B cell (primary cell): ENCODE data around the gene CDC73. TPM values are rescaled to one million over a fixed set of nuclear protein-coding genes. Genes with fewer than 3 reads are reported as not detected.

ENCODE experiments used
- ATAC-seq: fragments of 200-7000 bp; cut with Tn5 transposase; one replicate; pipeline ENCODE4 v1.10.0; 2021; ENCODE audit warnings: low read depth, mild to moderate bottlenecking, moderate number of reproducible peaks, moderate library complexity
- CTCF ChIA-PET: fragments of 350-600 bp; sonication (Branson Sonifier 250); formaldehyde crosslinking; loops from one replicate; lab custom pipeline; 2021; ENCODE audit warnings: antibody characterized with exemption, inconsistent platforms; lab: Charles Lee
- POLR2A ChIA-PET: fragments of 350-600 bp; sonication (Branson Sonifier 250); formaldehyde crosslinking; loops from one replicate; lab custom pipeline; 2021; ENCODE audit warnings: antibody characterized with exemption; lab: Charles Lee
- DNase-seq: peaks from one replicate; pipeline ENCODE4 v3.0.0; 2013
- H2AFZ ChIP-seq: 2 replicates; pipeline ENCODE4 v1.6.1; 2012; ENCODE audit warnings: mild to moderate bottlenecking, low read depth, low read length; ENCODE audit not compliant: insufficient read depth, poor library complexity, severe bottlenecking
- H3K27ac ChIP-seq, 2 donors: 1 replicate in 1 of 2; 2 replicates in 1 of 2; pipeline ENCODE4 v1.5.1; 2012 to 2013; ENCODE audit warnings: low read length in 2 of 2, mild to moderate bottlenecking in 2 of 2, moderate library complexity in 1 of 2
- H3K27me3 ChIP-seq, 4 experiments: fragments of 200-600 bp in 1 of 4; sonication (generic) in 1 of 4; replicated peaks in 1 of 4; 1 replicate in 2 of 4; 2 replicates in 2 of 4; pipeline versions ENCODE4 v1.6.1 to v1.7.0; 2013 to 2016; ENCODE audit warnings: low read length in 3 of 4, mild to moderate bottlenecking in 2 of 4, mixed read lengths in 1 of 4, moderate library complexity in 1 of 4; ENCODE audit not compliant: insufficient read depth in 4 of 4, control insufficient read depth in 3 of 4; ENCODE audit errors: control extremely low read depth in 1 of 4
- H3K36me3 ChIP-seq, 2 experiments: replicated peaks in 1 of 2; 1 replicate in 1 of 2; 2 replicates in 1 of 2; pipeline versions ENCODE4 v1.6.1 to v1.7.1; 2013; ENCODE audit warnings: low read length in 1 of 2; ENCODE audit not compliant: insufficient read depth in 2 of 2, control insufficient read depth in 1 of 2; ENCODE audit errors: control extremely low read depth in 1 of 2, extremely low read depth in 1 of 2
- H3K4me1 ChIP-seq, 2 donors: fragments of 200-600 bp in 1 of 2; sonication (generic) in 1 of 2; 1 replicate in 1 of 2; 2 replicates in 1 of 2; pipeline versions ENCODE4 v1.5.1 to v1.6.1; 2013 to 2017; ENCODE audit warnings: low read length in 2 of 2; ENCODE audit not compliant: control insufficient read depth in 2 of 2, insufficient read depth in 2 of 2
- H3K4me2 ChIP-seq: replicated peaks from 2 replicates; pipeline ENCODE3; 2012; ENCODE audit warnings: mild to moderate bottlenecking, low read depth, low read length; ENCODE audit not compliant: poor library complexity, severe bottlenecking
- H3K4me3 ChIP-seq, 5 experiments: fragments of 200-600 bp in 1 of 5; sonication (generic) in 1 of 5; 1 replicate in 3 of 5; 2 replicates in 2 of 5; pipeline versions ENCODE4 v1.5.1 to v1.7.0; 2011 to 2016; ENCODE audit warnings: low read length in 4 of 5, mild to moderate bottlenecking in 4 of 5, low read depth in 2 of 5, control low read depth in 1 of 5, moderate library complexity in 1 of 5; ENCODE audit not compliant: insufficient read depth in 1 of 5; ENCODE audit errors: control extremely low read depth in 1 of 5, extremely low read depth in 1 of 5
- H3K79me2 ChIP-seq: fragments of 200-600 bp; sonication (generic); one replicate; pipeline ENCODE4 v1.6.0; 2016; ENCODE audit warnings: low read length; ENCODE audit not compliant: control insufficient read depth, insufficient read depth
- H3K9ac ChIP-seq: fragments of 200-600 bp; sonication (generic); 2 replicates; pipeline ENCODE4 v1.6.1; 2017; ENCODE audit warnings: mild to moderate bottlenecking, low read length, moderate library complexity
- H3K9me3 ChIP-seq, 3 donors: one replicate each; pipeline versions ENCODE4 v1.6.1 to v1.7.1; 2013; ENCODE audit warnings: low read length in 2 of 3; ENCODE audit not compliant: control insufficient read depth in 2 of 3, insufficient read depth in 1 of 3; ENCODE audit errors: control extremely low read depth in 1 of 3
- H4K20me1 ChIP-seq: 2 replicates; pipeline ENCODE4 v1.6.0; 2012; ENCODE audit warnings: mild to moderate bottlenecking, low read length; ENCODE audit not compliant: insufficient read depth, control insufficient read depth, poor library complexity, severe bottlenecking
- H3K27ac Mint-ChIP-seq: one replicate; pipeline ENCODE4 v1.8.0; 2021; ENCODE audit warnings: mixed read lengths
- H3K27me3 Mint-ChIP-seq: one replicate; pipeline ENCODE4 v1.8.0; 2021; ENCODE audit warnings: mixed read lengths
- H3K4me1 Mint-ChIP-seq: one replicate; pipeline ENCODE4 v1.8.0; 2021; ENCODE audit warnings: mixed read lengths
- H3K4me3 Mint-ChIP-seq: one replicate; pipeline ENCODE4 v1.8.0; 2021; ENCODE audit warnings: mixed read lengths
- H3K9me3 Mint-ChIP-seq: one replicate; pipeline ENCODE4 v1.8.0; 2022; ENCODE audit warnings: mixed read lengths; ENCODE audit not compliant: insufficient read depth
- EZH2 ChIP-seq: IDR thresholded peaks from 2 replicates; pipeline ENCODE4 v1.6.1; 2012; ENCODE audit warnings: borderline replicate concordance, low read depth, mild to moderate bottlenecking, moderate library complexity, low read length; ENCODE audit not compliant: insufficient read depth, poor library complexity, severe bottlenecking
- WGBS: methylation state at CpG from one replicate; pipeline ENCODE4 v1.1.5; 2013; ENCODE audit warnings: missing lambda C conversion rate; ENCODE audit not compliant: insufficient coverage; 5-methylcytosine and 5-hydroxymethylcytosine counted together
- intact Hi-C: fragments of 100-400 bp; cut with micrococcal nuclease; formaldehyde crosslinking; loops from one replicate; pipeline ENCODE4 v1.10.0; 2022
- polyA minus RNA-seq: library from RNA; depleted of rRNA, polyadenylated mRNA; stranded (reverse); fragments of >200 nt; gene quantifications from 2 replicates; pipeline ENCODE4 v1.2.3, GENCODE V29; 2012
- polyA plus RNA-seq: library from polyadenylated mRNA; depleted of rRNA; stranded (reverse); fragments of >200 nt; gene quantifications from 2 replicates; pipeline ENCODE4 v1.2.3, GENCODE V29; 2012
- total RNA-seq, 2 donors: library from RNA; stranded (reverse); fragments of 120-200 nt in 1 of 2; gene quantifications; 1 replicate in 1 of 2; 2 replicates in 1 of 2; pipeline versions ENCODE4 v1.2.3 to v1.2.4, GENCODE V29; 2013 to 2022
- TF ChIP-seq, protein P1 (sequence below): fragments of 200-600 bp; IDR thresholded peaks from one replicate; pipeline ENCODE4 v1.8.0; 2022; ENCODE audit warnings: antibody characterized with exemption, mild to moderate bottlenecking

The CDC73 gene
- total RNA-seq (71.7 and 77.2 TPM in 2 replicates), polyA plus RNA-seq (6.1 and 11.6 TPM in 2 replicates), polyA minus RNA-seq (13.3 and 18.5 TPM in 2 replicates)
- 21.8 TPM for total RNA-seq (2013)

DNA sequence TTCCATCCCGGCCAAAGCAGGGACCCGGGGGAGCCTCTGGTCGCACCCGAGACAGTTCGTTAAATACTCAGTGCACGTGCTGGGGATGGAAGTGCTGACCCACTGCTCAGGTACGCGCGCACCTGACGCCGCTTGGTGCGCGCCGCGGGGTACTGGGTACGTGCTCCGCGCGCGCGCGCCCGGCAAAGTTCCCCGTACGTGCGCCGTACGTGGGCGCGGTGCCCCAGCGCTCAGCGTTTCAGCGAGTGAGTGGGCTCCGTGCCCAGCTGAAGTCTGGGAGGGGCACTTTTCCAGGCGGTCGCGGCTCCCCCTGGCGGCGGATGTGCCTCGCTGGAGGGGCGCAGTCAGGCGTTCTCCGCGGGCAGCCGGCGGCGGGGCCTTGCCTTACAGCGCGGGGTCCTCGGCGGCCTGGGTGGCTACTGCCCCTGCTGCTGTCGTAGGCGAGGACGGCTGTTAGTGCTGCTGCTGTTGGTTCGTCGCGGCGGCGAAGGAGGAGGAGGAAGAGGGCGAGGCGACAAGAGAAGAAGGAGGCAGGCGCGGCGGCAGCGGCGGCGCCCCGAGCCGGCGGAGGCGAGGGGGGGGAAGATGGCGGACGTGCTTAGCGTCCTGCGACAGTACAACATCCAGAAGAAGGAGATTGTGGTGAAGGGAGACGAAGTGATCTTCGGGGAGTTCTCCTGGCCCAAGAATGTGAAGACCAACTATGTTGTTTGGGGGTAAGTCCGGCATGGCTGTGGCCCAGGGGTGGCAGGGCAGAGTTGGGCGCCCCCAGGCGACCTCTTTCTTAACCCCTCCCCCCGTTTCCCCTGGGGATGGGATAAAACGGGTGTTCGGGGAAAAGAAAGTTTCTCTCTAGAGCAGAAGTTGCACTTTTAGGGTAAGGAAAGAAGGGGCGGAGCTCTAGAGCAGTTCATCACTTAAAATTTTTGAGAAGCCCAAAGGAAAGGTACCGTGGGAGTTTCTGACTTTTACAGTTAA is at the start of gene CDC73:
CDC73 (plus strand) TSS at position 416 of the 978 bp plus-strand sequence; CDS start at position 586, 170 bp downstream.
- no peaks in the 10 kb centered on the region for H3K27me3 Mint-ChIP-seq
- intact Hi-C loops = loop anchor here (1.0 to 5.0 kb wide), 8 partner anchors 17 to 1167 kb away; partner anchors contain the start of genes GLRX2, RGS1, RO60 and UCHL5
- Histone ChIP-seq H3K27ac (peak within 1 kb of the TSS; percentile 82 to 93), H3K79me2 (peaks cover 39% of the 10 kb centered on the region), H3K36me3 (peaks cover 0 to 12% of the 10 kb centered on the region in 2 experiments), H2AFZ (peak within 1 kb of the TSS; percentile 79), H3K4me1 (peaks cover 20 to 21% of the 10 kb centered on the region in 2 donors), H3K4me3 (peak within 1 kb of the TSS; percentile 87 to 99 (median 93)), H3K9ac (peak within 1 kb of the TSS; percentile 88), H3K9me3 (no peaks in the 10 kb centered on the region), H4K20me1 (peaks cover 26% of the 10 kb centered on the region), H3K4me2 (peak within 1 kb of the TSS; percentile 86), H3K27me3 (no peaks in the 10 kb centered on the region)
- WGBS = under 1% methylated on average over 78 of the region's 85 CpGs
- peak within 1 kb of the TSS; percentile 90 for H3K4me3 Mint-ChIP-seq
- H3K4me1 Mint-ChIP-seq = peaks cover 40% of the 10 kb centered on the region
- ChIA-PET CTCF (interaction anchor here (1.0 to 4.3 kb wide), 9 partner anchors 16 to 648 kb away, joined by 3 to 32 read pairs (median 7); partner anchors contain the start of genes GLRX2, RGS2, RO60 and UCHL5), POLR2A (interaction anchor here (0.6 to 2.0 kb wide), 5 partner anchors 16 to 314 kb away, joined by 3 to 14 read pairs (median 4); partner anchors contain the start of genes RGS2, RO60 and UCHL5)
- DNase-seq = peak; percentile 99
- H3K27ac Mint-ChIP-seq = peak within 1 kb of the TSS; percentile 93
- H3K9me3 Mint-ChIP-seq = no peaks in the 10 kb centered on the region
- no peak for TF ChIP-seq EZH2
- TF ChIP-seq, protein P1, sequence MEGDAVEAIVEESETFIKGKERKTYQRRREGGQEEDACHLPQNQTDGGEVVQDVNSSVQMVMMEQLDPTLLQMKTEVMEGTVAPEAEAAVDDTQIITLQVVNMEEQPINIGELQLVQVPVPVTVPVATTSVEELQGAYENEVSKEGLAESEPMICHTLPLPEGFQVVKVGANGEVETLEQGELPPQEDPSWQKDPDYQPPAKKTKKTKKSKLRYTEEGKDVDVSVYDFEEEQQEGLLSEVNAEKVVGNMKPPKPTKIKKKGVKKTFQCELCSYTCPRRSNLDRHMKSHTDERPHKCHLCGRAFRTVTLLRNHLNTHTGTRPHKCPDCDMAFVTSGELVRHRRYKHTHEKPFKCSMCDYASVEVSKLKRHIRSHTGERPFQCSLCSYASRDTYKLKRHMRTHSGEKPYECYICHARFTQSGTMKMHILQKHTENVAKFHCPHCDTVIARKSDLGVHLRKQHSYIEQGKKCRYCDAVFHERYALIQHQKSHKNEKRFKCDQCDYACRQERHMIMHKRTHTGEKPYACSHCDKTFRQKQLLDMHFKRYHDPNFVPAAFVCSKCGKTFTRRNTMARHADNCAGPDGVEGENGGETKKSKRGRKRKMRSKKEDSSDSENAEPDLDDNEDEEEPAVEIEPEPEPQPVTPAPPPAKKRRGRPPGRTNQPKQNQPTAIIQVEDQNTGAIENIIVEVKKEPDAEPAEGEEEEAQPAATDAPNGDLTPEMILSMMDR = peak; percentile 92
- ATAC-seq = peak; percentile 89
